ENCODE data around the gene PDE4B. TPM values are rescaled to one million over a fixed set of nuclear protein-coding genes. Genes with fewer than 3 reads are reported as not detected.

Gene PDE4B
- total RNA-seq, 1 experiment from 2014 or later: 3.3 TPM

- Mint-ChIP-seq H3K27me3 (ENCODE audit: insufficient read depth, unreplicated experiment) (no peaks in the 10 kb centered on the region), H3K36me3 (ENCODE audit: insufficient read depth, unreplicated experiment) (no peaks in the 10 kb centered on the region), H3K4me1 (ENCODE audit: insufficient read depth, unreplicated experiment) (peaks cover 25% of the 10 kb centered on the region), H3K4me3 (ENCODE audit: unreplicated experiment) (no peak overlapping the region), H3K9me3 (ENCODE audit: unreplicated experiment) (no peaks in the 10 kb centered on the region), H3K27ac (ENCODE audit: low read depth, unreplicated experiment) (no peak overlapping the region)
- CTCF ChIA-PET: interaction anchor here (0.8 to 1.8 kb wide), 11 partner anchors 8 to 104 kb away, joined by 3 to 6 read pairs (median 4); no protein-coding TSS in a partner anchor
- intact Hi-C loops (cut with micrococcal nuclease): no loop called here
- no peak for TF ChIP-seq CTCF (IDR thresholded peaks at IDR 0.05; ENCODE audit: unreplicated experiment)
- no peak for DNase-seq (ENCODE audit: unreplicated experiment)
- POLR2A ChIA-PET: interaction anchor here (0.8 to 6.9 kb wide), 2 partner anchors 14 to 70 kb away, joined by 3 to 36 read pairs; no protein-coding TSS in a partner anchor
- no TSS peak for BruUV-seq (replicated peaks)
These were observed 553.5 kb downstream of the PDE4B start for GRCh38 chr1:66346057-66346795.

- Mint-ChIP-seq H3K27ac (ENCODE audit: low read depth, unreplicated experiment) (no peak overlapping the region), H3K36me3 (ENCODE audit: insufficient read depth, unreplicated experiment) (no peaks in the 10 kb centered on the region), H3K4me1 (ENCODE audit: insufficient read depth, unreplicated experiment) (peaks cover 32% of the 10 kb centered on the region), H3K9me3 (ENCODE audit: unreplicated experiment) (no peaks in the 10 kb centered on the region), H3K4me3 (ENCODE audit: unreplicated experiment) (no peak overlapping the region), H3K27me3 (ENCODE audit: insufficient read depth, unreplicated experiment) (no peaks in the 10 kb centered on the region)
- ChIA-PET POLR2A (interaction anchor here (0.8 to 6.9 kb wide), 2 partner anchors 15 to 69 kb away, joined by 3 to 36 read pairs; no protein-coding TSS in a partner anchor), CTCF (interaction anchor here (0.6 to 1.8 kb wide), 12 partner anchors 11 to 105 kb away, joined by 3 to 6 read pairs (median 4); no protein-coding TSS in a partner anchor)
- intact Hi-C loops (cut with micrococcal nuclease): no loop called here
- TF ChIP-seq CTCF (IDR thresholded peaks at IDR 0.05; ENCODE audit: unreplicated experiment): no peak
- BruUV-seq (replicated peaks): no TSS peak
- no peak for DNase-seq (ENCODE audit: unreplicated experiment)
These were observed 554.2 kb downstream of the PDE4B start for GRCh38 chr1:66346873-66347272.

- Mint-ChIP-seq H3K36me3 (ENCODE audit: insufficient read depth, unreplicated experiment) (no peaks in the 10 kb centered on the region), H3K27ac (ENCODE audit: low read depth, unreplicated experiment) (no peak overlapping the region), H3K4me3 (ENCODE audit: unreplicated experiment) (no peak overlapping the region), H3K27me3 (ENCODE audit: insufficient read depth, unreplicated experiment) (no peaks in the 10 kb centered on the region), H3K4me1 (ENCODE audit: insufficient read depth, unreplicated experiment) (peaks cover 48% of the 10 kb centered on the region), H3K9me3 (ENCODE audit: unreplicated experiment) (no peaks in the 10 kb centered on the region)
- BruUV-seq (replicated peaks): no TSS peak
- no peak for TF ChIP-seq CTCF (IDR thresholded peaks at IDR 0.05; ENCODE audit: unreplicated experiment)
- ChIA-PET CTCF (no interaction called here), POLR2A (interaction anchor here (1.3 kb wide), 1 partner anchor 77 kb away, joined by 3 read pairs; no protein-coding TSS in a partner anchor)
- no peak for DNase-seq (ENCODE audit: unreplicated experiment)
- intact Hi-C loops (cut with micrococcal nuclease): no loop called here
These were observed 556.1 kb downstream of the PDE4B start for GRCh38 chr1:66348776-66349175.

GRCh38 chr1:66349242-66349641 is 556.5 kb downstream of the PDE4B start:
- BruUV-seq (replicated peaks): no TSS peak
- Mint-ChIP-seq H3K27ac (ENCODE audit: low read depth, unreplicated experiment) (no peak overlapping the region), H3K36me3 (ENCODE audit: insufficient read depth, unreplicated experiment) (no peaks in the 10 kb centered on the region), H3K4me3 (ENCODE audit: unreplicated experiment) (no peak overlapping the region), H3K4me1 (ENCODE audit: insufficient read depth, unreplicated experiment) (peaks cover 49% of the 10 kb centered on the region), H3K27me3 (ENCODE audit: insufficient read depth, unreplicated experiment) (no peaks in the 10 kb centered on the region), H3K9me3 (ENCODE audit: unreplicated experiment) (no peaks in the 10 kb centered on the region)
- ChIA-PET CTCF (interaction anchor here (1.0 kb wide), 1 partner anchor 95 kb away, joined by 3 read pairs; no protein-coding TSS in a partner anchor), POLR2A (interaction anchor here (0.7 to 2.5 kb wide), 3 partner anchors 17 to 78 kb away, joined by 3 to 16 read pairs (median 3); no protein-coding TSS in a partner anchor)
- DNase-seq (ENCODE audit: unreplicated experiment): no peak
- TF ChIP-seq CTCF (IDR thresholded peaks at IDR 0.05; ENCODE audit: unreplicated experiment): no peak
- intact Hi-C loops (cut with micrococcal nuclease): no loop called here

Measured in MCF 10A (cell line).